D721Med (cell line): ENCODE data around the gene LTBP2.

Experiments
- DNase-seq: peaks from one replicate; pipeline ENCODE4 v3.0.0; 2011; ENCODE audit warnings: low spot score; ENCODE audit not compliant: insufficient read length
- FAIRE-seq: peaks from 2 replicates; lab custom pipeline; 2011; peaks lifted over from hg19 to GRCh38; lab: Jason Lieb, UNC
- TF ChIP-seq, protein P1 (sequence below): IDR thresholded peaks from 2 replicates; pipeline ENCODE4 v1.5.1; 2012; ENCODE audit warnings: mild to moderate bottlenecking, control low read depth; ENCODE audit not compliant: insufficient read depth; ENCODE audit errors: missing control alignments

LTBP2 gene

DNA sequence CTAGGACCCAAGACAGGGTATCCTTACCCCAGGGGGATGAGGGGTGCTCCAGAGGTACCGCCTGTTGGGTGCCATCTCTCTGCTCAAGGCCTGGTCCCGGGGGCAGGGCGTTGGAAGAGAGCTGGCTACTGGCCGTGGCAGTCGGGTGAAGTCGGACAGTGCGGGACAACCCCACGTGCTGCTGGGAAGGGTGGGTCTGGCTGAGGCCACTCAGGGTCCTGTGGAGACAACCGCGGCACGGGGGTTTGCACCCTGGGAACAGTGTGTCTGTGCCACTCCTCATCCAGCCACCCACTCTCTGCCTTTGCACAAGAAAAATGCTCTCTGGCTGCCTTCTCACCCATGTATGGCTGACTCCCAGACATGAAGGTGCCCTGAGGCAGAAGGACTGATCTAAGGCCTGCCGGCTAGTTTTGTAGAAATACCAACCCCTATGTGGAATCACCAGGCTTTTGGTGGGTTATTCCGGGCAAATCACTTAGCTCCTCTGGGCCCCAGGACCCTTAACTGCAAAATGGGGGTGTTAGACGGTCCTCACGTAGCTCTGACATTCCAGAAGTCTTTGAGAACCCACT, 56.5 kb downstream of the LTBP2 start:
- no peak for DNase-seq
- FAIRE-seq = no peak
- TF ChIP-seq, protein P1, sequence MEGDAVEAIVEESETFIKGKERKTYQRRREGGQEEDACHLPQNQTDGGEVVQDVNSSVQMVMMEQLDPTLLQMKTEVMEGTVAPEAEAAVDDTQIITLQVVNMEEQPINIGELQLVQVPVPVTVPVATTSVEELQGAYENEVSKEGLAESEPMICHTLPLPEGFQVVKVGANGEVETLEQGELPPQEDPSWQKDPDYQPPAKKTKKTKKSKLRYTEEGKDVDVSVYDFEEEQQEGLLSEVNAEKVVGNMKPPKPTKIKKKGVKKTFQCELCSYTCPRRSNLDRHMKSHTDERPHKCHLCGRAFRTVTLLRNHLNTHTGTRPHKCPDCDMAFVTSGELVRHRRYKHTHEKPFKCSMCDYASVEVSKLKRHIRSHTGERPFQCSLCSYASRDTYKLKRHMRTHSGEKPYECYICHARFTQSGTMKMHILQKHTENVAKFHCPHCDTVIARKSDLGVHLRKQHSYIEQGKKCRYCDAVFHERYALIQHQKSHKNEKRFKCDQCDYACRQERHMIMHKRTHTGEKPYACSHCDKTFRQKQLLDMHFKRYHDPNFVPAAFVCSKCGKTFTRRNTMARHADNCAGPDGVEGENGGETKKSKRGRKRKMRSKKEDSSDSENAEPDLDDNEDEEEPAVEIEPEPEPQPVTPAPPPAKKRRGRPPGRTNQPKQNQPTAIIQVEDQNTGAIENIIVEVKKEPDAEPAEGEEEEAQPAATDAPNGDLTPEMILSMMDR = no peak

DNA sequence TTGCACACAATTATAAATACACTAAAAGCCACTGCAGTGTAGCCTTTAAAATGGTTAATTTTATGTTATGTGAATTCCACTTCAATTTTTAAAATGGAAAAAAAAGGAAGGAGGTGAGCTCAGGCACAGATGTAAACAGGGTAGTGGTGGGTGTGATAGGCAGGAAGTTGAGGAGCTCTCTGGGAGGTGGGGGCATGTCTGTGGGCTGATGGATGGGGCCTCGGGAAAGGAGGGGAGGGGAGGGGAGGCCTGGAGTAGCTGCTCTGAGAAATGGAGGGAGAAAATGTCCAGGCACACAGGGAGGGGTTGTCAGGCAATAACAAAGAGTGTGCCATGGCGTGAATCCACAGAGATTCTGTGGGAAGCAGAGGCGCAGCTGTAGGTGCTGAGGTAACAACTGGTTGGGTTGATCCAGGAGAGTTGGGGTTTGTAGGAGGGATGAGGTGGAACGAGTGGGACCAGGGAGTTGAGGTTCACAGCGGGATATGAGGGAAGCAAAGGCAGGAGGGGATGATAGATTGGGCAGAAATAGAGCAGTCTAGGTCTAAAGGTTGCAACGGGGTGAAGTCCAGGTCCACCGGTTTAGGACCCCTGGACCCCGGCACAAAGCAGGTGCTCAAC, 57.2 kb downstream of the LTBP2 start:
- TF ChIP-seq, protein P1 = no peak
- no peak for FAIRE-seq
- no peak for DNase-seq

DNA sequence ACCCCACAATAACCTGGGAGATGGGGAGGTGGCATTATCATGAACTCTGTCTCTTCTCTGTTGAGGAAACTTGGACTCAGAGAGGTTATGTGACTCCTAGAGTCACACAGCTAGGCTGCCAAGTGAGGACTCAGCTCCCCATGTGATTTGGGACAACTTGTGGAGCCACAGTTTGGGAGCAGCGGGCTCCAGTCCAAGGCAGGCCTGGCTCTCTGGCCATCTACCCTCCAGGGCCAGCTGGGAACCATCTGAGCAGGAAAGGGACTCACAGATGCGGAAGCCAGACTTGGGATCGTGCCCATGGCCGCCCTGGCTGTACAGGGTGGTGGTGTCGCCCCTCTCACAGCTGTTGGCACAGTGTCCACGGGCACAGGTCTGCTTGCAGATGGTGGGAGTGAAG, 59.4 kb downstream of the LTBP2 start:
- DNase-seq = no peak
- TF ChIP-seq, protein P1 = no peak
- no peak for FAIRE-seq

DNA sequence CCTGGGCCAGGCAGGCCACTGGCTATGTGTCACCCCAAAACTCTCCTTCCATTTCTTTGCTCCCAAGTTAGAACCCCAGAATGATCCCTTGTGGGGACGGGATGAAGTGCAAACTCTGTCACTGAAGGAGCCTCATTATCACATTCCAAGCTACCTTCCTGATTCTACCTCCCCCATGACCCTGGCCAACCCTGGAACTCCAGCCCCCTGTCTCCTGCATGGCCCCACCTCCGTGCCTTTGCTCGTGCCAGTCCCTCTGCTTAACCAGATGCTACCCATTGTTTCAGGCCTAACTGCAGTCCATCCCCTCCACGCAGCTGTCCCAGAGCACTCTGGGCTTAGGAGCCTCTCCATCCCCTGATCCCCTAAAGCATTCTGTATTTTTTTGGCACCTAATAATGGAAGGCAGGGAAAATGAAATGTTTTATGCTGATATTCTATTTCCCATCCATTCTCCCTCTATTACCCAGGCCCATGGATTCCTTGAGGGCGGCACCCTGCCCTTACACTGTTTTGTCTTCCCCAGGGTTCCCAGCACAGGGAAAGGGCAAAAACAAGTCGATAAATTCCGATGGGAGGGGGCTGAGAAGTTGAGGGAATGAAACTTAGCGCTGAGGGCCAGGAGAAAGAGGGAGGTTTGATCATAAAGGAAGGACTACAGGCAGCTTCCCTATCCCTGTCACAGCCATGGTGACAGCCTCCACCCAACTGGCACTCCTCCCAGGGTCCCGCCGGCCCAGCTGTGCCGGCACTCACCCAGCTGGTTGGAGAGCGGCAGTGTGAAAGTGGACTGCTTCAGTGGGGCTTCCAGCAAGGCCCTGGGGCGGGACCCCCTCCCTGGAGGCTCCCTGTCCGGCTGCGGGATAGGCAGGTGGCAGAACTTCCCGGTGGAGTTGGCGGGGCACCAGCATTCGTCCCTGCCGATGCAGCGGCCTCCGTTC, 60.3 kb downstream of the LTBP2 start:
- FAIRE-seq (no peak), DNase-seq (no peak)
- TF ChIP-seq, protein P1 = no peak

DNA sequence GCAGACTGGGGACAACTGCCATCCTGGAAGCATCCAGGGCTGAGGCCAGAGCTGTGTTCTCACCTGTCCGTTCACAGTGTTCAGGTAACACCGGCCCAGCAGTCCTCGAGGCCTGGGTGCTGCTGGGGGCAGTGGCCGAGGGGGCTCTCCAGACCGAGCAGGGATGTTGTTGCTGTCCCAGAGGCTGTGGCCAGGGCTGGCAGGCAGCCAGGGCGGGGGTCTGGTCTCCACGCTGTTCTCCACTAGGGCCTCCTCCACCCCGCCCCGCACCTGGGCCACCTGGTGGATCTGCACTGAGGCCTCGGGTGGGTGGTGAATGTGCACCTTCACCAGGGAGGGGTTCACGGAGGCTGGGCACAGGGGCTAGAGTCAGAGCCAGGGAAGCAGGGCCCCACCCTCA, 61.0 kb downstream of the LTBP2 start:
- TF ChIP-seq, protein P1 = no peak
- DNase-seq (no peak), FAIRE-seq (no peak)

DNA sequence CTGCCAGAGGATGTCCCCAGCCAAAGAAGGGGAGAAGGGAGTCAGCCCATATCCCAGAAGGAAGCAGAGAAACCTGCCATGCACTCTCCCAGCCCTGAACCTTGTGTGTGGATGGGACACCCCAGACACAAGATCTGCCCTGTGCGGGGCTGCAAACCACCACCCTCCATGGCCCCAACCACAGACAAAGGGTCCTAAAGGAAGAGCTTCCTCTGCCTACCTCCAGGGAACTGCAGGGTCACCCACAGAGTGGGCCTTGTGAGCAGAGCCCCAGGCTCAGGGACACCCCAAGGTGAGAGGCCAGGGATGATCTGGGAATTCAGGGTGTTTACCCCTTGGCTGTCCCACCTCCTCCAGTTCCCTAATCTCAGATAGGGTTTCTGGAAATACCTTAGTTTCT, 62.0 kb downstream of the LTBP2 start:
- no peak for FAIRE-seq
- no peak for DNase-seq
- TF ChIP-seq, protein P1 = no peak
